Measurements from ENCODE around the gene SPARC.

GRCh38 chr5:151695464-151695863, 8.7 kb upstream of the SPARC start:
- TF ChIP-seq CTCF (IDR thresholded peaks at IDR 0.05; ENCODE audit: low read length) (no peak), EZH2 (optimal IDR thresholded peaks at IDR 0.05; ENCODE audit: low read depth, low read length) (no peak)
